AG20443 (cell line): ENCODE data around the gene SNX18.

Experiments used
- DNase-seq: peaks from one replicate; pipeline ENCODE4 v3.0.0; 2012; ENCODE audit warnings: low spot score, mixed read lengths

SNX18 gene

DNA sequence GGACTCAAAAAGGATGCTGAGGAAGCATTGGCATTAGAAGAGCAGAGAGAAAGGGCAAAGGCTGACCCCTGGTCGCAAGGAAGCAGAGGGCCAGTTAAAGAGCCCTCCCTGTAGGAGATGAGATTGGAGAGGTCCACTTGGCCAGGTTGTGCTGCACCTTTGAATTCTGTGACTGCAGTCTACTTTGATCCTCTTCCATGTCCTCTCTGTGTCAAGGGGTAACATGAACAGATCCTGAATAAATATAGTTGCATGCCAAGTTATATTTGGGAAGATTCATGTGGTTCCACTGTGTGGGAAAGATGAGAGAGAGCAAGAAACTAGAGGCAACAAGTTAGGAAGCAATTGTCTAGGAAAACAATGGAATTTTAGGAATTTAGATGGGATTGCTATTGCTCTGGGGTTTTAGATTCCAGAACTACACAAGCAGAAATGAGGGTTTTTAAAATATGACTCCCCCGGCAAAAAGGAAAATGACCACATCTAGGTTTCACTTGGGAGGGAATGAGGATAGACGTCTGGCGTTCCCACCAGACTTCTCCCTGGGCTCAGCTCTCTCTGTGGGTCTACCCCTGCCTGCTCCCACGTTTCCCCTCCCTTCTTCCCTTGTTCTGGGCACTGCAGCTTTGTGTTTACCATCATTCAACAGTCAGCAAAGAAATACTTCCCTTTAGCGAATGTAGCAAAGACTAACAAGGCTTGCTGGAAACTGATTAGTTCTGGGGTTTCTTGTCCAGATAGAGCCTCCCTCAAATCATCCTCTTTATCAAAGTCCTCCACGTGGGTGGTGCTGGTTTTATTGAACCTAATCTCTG, 63.6 kb downstream of the SNX18 start:
- peak; percentile 64 for DNase-seq

DNA sequence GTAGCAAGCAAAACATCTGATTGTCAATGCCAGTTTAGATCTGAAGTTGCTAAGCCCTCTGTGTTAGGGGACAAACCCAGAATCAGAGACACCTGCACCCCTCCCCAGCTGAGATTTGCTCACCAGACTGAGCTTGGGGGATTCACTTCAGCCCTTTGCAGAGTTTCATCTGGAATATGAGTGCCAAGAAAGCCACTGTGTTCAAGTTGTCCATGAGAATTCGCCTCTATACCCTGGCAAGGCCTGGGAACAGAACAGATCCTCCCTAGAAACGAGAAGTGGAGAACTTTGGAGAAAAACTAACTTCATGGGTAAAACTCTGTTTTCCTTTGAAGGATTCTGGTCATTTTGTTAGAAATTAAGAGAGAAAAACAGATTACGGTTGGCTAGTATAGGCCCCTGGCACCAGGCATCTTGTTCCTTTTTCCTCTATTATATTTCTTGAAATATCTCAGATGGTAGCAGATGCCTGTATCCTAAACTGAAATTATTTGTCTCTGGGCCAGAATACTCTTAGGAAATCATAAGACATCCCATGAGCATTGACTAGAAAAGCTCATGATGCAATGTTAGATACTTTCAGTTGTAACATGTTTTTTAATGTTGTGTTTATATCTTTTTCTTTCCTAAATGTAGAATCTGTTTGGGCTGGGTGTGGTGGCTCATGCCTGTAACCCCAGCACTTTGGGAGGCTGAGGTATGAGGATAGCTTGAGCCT, 64.4 kb downstream of the SNX18 start:
- DNase-seq = peak; percentile 37

DNA sequence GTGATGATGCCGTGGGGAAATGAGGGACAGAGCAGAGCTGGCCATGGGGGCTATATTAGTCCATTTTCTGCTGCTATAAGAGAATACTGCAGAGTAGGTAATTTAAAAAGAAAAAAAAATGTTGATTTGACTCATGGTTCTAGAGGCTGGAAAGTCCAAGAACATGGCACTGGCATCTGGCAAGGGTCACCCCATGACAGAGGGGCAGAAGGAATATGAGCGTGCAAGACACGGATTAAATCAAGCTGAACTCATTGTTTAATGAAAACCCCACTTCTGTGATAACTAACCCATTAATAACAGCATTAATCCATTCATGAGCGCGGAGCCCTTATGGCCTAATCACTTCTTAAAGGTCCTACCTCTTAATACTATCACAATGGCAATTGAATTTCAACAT, 68.8 kb downstream of the SNX18 start:
- no peak for DNase-seq

DNA sequence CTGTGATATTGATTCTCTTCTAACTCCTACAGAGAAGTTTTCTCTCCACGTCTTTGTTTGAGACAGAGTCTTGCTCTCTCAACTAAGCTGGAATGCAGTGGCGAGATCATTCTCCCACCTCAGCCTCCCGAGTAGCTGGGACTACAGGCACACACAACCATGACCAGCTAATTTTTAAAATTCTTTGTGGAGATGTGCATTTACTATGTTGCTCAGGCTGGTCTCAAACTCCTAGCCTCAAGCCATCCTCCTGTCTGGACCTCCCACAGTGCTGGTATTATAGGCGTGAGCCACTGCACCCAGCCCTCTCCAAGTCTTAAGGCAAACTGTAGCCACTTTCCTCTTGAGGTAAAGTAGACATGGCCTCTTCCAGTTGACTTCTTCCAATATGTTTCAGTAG, 72.2 kb downstream of the SNX18 start:
- no peak for DNase-seq

DNA sequence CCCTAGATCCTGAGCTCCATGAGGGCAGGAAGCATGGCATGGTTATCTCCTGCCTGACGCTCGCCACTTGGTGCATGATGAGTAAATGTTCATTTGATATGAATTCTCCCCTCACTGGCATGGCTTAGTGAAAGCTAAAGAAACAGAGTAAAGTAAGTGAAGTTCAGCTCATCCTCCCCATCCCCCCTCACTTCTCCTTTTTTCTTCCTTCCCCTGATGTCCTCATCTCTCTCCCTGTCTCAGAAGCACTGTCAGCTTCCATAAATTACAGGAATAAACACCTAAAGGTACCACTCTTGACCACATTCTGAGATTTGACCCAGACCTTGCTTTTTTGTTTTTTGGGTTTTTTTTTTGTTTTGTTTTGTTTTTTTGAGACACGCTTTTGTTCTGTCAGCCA, 73.3 kb downstream of the SNX18 start:
- no peak for DNase-seq

DNA sequence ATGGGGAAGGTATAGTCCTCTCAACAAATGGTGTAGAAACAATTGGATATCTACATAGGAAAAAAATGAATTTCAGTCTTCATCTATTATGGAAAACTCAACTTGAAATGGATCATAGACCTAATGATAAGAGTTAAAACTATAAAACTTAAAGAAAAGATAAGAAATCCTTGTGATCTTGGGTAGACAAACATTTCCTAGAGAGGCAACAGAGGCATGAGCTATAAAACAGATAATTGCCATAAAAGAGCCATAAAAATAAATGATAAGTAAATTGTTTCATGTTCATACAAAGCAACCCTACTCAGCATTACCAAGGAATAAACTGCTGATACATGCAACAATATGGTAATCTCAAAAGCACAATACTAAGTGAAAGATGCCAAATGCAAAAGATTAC, 76.2 kb downstream of the SNX18 start:
- no peak for DNase-seq

DNA sequence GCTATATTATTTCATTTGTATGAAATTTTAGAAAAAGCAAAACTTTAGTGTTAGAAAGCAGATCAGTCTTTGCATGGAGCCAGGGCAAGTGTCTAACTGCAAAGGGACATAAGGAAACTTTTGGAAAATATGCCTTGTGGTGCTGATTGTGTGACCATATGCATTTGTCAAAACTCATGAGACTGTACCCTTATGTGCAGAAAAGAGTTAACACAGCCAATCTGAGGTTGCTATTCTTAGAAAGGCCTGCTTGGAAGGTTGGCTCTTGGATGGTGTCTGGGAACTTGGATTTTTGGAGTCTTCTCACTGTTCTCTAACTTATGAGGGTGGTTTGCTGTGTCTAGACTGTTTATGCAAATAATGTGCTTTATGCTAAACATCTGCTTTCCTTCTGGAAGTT, 76.6 kb downstream of the SNX18 start:
- DNase-seq = no peak

DNA sequence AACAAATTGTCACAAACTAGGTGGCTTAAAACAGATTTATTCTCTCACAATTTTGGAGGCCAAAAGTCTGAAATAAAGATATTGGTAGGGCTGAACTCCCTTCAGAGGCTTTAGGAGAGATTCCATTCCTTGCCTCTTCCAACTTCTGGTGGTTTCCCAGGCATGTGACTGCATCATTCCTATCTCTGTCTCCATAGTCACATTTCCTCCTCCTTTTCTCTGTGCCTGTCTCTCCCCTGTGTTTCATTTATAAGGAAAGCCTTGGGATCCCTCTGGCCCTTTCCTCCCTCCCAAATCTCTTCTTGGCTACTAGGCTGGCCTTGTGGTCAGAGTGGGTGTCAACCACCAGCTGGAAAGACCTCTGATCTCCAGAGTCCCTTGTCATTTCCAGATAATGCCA, 78.2 kb downstream of the SNX18 start:
- peak; percentile 62 for DNase-seq
